HEK293 (cell line): Measurements from ENCODE around the gene PDE6H.
A peak's percentile ranks its signal among the peaks of the same experiment; 100 is the strongest.

ENCODE experiments used
- CTCF ChIA-PET: fragments of 350-600 bp; formaldehyde crosslinking; extraction: SDS; loops from one replicate; lab custom pipeline; 2021; ENCODE audit warnings: antibody characterized with exemption; lab: Yijun Ruan, JAX
- POLR2A ChIA-PET: fragments of 300-600 bp; formaldehyde crosslinking; extraction: SDS; loops from one replicate; lab custom pipeline; 2020; ENCODE audit warnings: antibody characterized with exemption, inconsistent platforms; lab: Yijun Ruan, JAX
- H3K27ac ChIP-seq: fragments of 200-500 bp; sonication (Bioruptor generic); 2 replicates; pipeline ENCODE4 v1.5.1; 2014; ENCODE audit warnings: low read depth, low read length, control low read depth, inconsistent platforms; ENCODE audit errors: extremely low read depth
- H3K36me3 ChIP-seq, 2 experiments: fragments of 200-500 bp in 1 of 2; sonication (Bioruptor generic) in 1 of 2; 1 replicate in 1 of 2; 2 replicates in 1 of 2; pipeline ENCODE4 v1.5.1; 2014 to 2017; ENCODE audit warnings: inconsistent platforms in 2 of 2, low read length in 2 of 2; ENCODE audit not compliant: control insufficient read depth in 2 of 2, insufficient read depth in 1 of 2
- H3K4me1 ChIP-seq: fragments of 200-500 bp; sonication (Bioruptor generic); 2 replicates; pipeline ENCODE4 v1.5.1; 2014; ENCODE audit warnings: mild to moderate bottlenecking, low read length, inconsistent platforms; ENCODE audit not compliant: control insufficient read depth, insufficient read depth
- H3K4me3 ChIP-seq: 2 replicates; pipeline ENCODE4 v1.5.1; 2011; ENCODE audit warnings: low read depth, mild to moderate bottlenecking, control low read depth, low read length, moderate library complexity
- H3K9me3 ChIP-seq: fragments of 200-500 bp; sonication (Bioruptor generic); 2 replicates; pipeline ENCODE4 v1.5.1; 2014; ENCODE audit warnings: low read depth, low read length, inconsistent platforms; ENCODE audit not compliant: control insufficient read depth, insufficient read depth
- PBX3 ChIP-seq: sonication (generic); formaldehyde crosslinking; IDR thresholded peaks from 2 replicates; pipeline ENCODE4 v1.8.1; 2022; ENCODE audit warnings: mild to moderate bottlenecking, moderate library complexity, missing genetic modification reagents
- SETDB1 ChIP-seq: IDR thresholded peaks from one replicate; pipeline ENCODE4 v1.6.1; 2017; ENCODE audit warnings: mild to moderate bottlenecking, low read length, moderate library complexity, mixed read lengths; ENCODE audit not compliant: insufficient read length
- SP2 ChIP-seq: fragments of 450-650 bp; formaldehyde crosslinking; IDR thresholded peaks from 2 replicates; pipeline ENCODE4 v1.5.1; 2016; ENCODE audit warnings: missing biosample characterization, missing genetic modification characterization
- WT1 ChIP-seq: fragments of 450-650 bp; formaldehyde crosslinking; IDR thresholded peaks from 2 replicates; pipeline ENCODE4 v1.5.1; 2016; ENCODE audit warnings: missing biosample characterization, missing genetic modification characterization
- ZIC2 ChIP-seq: fragments of 450-650 bp; formaldehyde crosslinking; IDR thresholded peaks from 2 replicates; pipeline ENCODE4 v1.5.1; 2016; ENCODE audit warnings: missing biosample characterization, missing genetic modification characterization
- ZNF10 ChIP-seq: fragments of 450-650 bp; formaldehyde crosslinking; IDR thresholded peaks from 2 replicates; pipeline ENCODE4 v1.5.1; 2017; ENCODE audit warnings: missing biosample characterization, missing genetic modification characterization
- ZNF157 ChIP-seq: fragments of 450-650 bp; formaldehyde crosslinking; IDR thresholded peaks from 2 replicates; pipeline ENCODE4 v1.5.1; 2016; ENCODE audit warnings: missing biosample characterization, missing genetic modification characterization
- ZNF175 ChIP-seq: fragments of 450-650 bp; formaldehyde crosslinking; IDR thresholded peaks from 2 replicates; pipeline ENCODE4 v1.5.1; 2016; ENCODE audit warnings: missing biosample characterization, missing genetic modification characterization
- ZNF23 ChIP-seq: fragments of 450-650 bp; formaldehyde crosslinking; IDR thresholded peaks from 2 replicates; pipeline ENCODE4 v1.5.1; 2016; ENCODE audit warnings: missing biosample characterization, missing genetic modification characterization, borderline replicate concordance
- ZNF366 ChIP-seq: fragments of 450-650 bp; formaldehyde crosslinking; conservative IDR thresholded peaks from 2 replicates; pipeline ENCODE4 v1.5.1; 2016; ENCODE audit warnings: missing biosample characterization, missing genetic modification characterization
- ZNF37A ChIP-seq: fragments of 450-650 bp; IDR thresholded peaks from 2 replicates; pipeline ENCODE4 v1.5.1; 2018; ENCODE audit warnings: missing biosample characterization, missing genetic modification characterization
- ZNF518A ChIP-seq: fragments of 450-650 bp; formaldehyde crosslinking; conservative IDR thresholded peaks from 2 replicates; pipeline ENCODE4 v1.5.1; 2016; ENCODE audit warnings: low read depth, missing biosample characterization, missing genetic modification characterization
- ZNF549 ChIP-seq: fragments of 450-650 bp; IDR thresholded peaks from 2 replicates; pipeline ENCODE4 v1.5.1; 2018; ENCODE audit warnings: missing biosample characterization, missing genetic modification characterization, mild to moderate bottlenecking, inconsistent platforms, moderate library complexity
- ZNF707 ChIP-seq: fragments of 450-650 bp; formaldehyde crosslinking; IDR thresholded peaks from 2 replicates; pipeline ENCODE4 v1.5.1; 2016; ENCODE audit warnings: missing biosample characterization, missing genetic modification characterization
- ZNF785 ChIP-seq: fragments of 450-650 bp; formaldehyde crosslinking; IDR thresholded peaks from 2 replicates; pipeline ENCODE4 v1.5.1; 2016; ENCODE audit warnings: missing biosample characterization, missing genetic modification characterization
- TF ChIP-seq, protein P1 (sequence below): fragments of 450-650 bp; formaldehyde crosslinking; IDR thresholded peaks from 2 replicates; pipeline ENCODE4 v1.5.1; 2017; ENCODE audit warnings: missing biosample characterization, missing genetic modification characterization

Gene PDE6H

DNA sequence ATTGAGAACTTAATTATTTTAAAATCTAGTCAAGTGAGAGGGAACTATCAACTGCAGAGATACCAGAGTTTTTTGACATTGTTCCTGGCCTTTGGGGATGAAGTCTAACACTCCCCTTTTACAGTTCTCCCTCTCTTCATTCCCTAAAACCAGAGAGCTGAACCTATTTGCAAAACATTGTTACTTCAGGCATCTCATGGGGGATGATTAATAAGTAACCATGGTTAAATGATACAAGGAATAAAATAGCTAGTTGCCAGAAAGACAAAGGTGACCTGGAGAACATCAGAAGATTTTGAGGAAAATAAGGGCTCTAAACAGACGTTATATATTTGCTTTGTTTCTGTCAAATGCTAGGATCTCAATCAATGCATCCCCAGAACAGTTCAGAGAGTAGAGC, 42.3 kb downstream of the PDE6H start:
- no peak overlapping the region for H3K27ac ChIP-seq
- CTCF ChIA-PET: interaction anchor here (1.5 kb wide), 1 partner anchor 13 kb away, joined by 4 read pairs; no protein-coding TSS in a partner anchor

GRCh38 chr12:15020156-15020555, 47.3 kb downstream of the PDE6H start:
- no peak overlapping the region for H3K4me3 ChIP-seq
- no peaks in the 10 kb centered on the region for H3K4me1 ChIP-seq
- H3K9me3 ChIP-seq: no peaks in the 10 kb centered on the region
- ChIA-PET POLR2A (no interaction called here), CTCF (interaction anchor here (0.6 kb wide), 1 partner anchor 201 kb away, joined by 3 read pairs; the partner anchor contains the start of gene RERG)
- no peaks in the 10 kb centered on the region for H3K36me3 ChIP-seq
- TF ChIP-seq SETDB1 (peak; percentile 47), ZNF366 (tag by site-specific recombination) (no peak), PBX3 (no peak), ZIC2 (no peak), ZNF707 (tag by site-specific recombination) (no peak), ZNF23 (tag by site-specific recombination) (no peak)
- H3K27ac ChIP-seq: no peak overlapping the region

More for the DNA sequence above, 42.3 kb downstream of the PDE6H start:
- Histone ChIP-seq H3K4me1 (no peaks in the 10 kb centered on the region), H3K9me3 (no peaks in the 10 kb centered on the region), H3K36me3 (no peaks in the 10 kb centered on the region), H3K4me3 (no peak overlapping the region)
- POLR2A ChIA-PET: no interaction called here
- TF ChIP-seq ZNF157 (tag by site-specific recombination) (no peak), ZNF10 (tag by site-specific recombination) (no peak), ZNF175 (tag by site-specific recombination) (no peak), ZNF785 (tag by site-specific recombination) (no peak), ZNF518A (no peak), WT1 (tag by site-specific recombination) (no peak), ZNF549 (no peak), ZNF37A (tag by site-specific recombination) (no peak), SP2 (tag by site-specific recombination) (no peak)
- TF ChIP-seq, protein P1, sequence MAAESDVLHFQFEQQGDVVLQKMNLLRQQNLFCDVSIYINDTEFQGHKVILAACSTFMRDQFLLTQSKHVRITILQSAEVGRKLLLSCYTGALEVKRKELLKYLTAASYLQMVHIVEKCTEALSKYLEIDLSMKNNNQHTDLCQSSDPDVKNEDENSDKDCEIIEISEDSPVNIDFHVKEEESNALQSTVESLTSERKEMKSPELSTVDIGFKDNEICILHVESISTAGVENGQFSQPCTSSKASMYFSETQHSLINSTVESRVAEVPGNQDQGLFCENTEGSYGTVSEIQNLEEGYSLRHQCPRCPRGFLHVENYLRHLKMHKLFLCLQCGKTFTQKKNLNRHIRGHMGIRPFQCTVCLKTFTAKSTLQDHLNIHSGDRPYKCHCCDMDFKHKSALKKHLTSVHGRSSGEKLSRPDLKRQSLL (tag by site-specific recombination): no peak
